Subcutaneous adipose tissue (tissue), 4 donors: ENCODE results near the gene DLGAP4. TPM values are rescaled to one million over a fixed set of nuclear protein-coding genes. Genes with fewer than 3 reads are reported as not detected.

Source experiments
- total RNA-seq, 4 donors: library from RNA; depleted of rRNA; stranded (reverse); fragments of >200 nt; gene quantifications; one replicate each; pipeline ENCODE4 v1.1.0, GENCODE V29; 2016
- TF ChIP-seq, protein P1 (sequence below): fragments of 450-650 bp; IDR thresholded peaks from one replicate; pipeline ENCODE4 v1.5.1; 2016; ENCODE audit warnings: low read depth, mild to moderate bottlenecking, control low read depth, antibody characterized with exemption, moderate library complexity

The DLGAP4 gene
- total RNA-seq, 4 donors from 2014 or later = 25.8 to 47.4 (median 38.9) TPM

DNA sequence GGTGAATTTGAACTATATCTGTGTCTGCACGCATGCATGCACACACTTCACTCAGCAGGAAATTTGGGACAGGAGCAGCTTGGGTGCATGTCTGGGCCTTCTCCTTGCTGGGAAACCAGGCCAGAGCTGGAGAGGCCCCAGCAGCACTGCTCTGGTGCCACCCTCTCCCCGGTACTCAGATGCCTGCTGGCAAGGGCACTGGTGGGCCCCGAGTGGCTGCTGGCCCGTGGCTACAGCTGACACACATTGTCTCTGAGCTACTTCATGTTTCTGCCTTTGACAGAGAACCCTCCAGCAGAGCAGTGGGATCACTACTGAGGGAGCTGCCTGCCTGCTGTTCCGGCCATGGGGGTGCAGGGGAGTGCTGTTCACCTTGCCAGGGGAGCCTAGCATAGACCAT lies 37.5 kb downstream of the DLGAP4 start:
- TF ChIP-seq, protein P1, sequence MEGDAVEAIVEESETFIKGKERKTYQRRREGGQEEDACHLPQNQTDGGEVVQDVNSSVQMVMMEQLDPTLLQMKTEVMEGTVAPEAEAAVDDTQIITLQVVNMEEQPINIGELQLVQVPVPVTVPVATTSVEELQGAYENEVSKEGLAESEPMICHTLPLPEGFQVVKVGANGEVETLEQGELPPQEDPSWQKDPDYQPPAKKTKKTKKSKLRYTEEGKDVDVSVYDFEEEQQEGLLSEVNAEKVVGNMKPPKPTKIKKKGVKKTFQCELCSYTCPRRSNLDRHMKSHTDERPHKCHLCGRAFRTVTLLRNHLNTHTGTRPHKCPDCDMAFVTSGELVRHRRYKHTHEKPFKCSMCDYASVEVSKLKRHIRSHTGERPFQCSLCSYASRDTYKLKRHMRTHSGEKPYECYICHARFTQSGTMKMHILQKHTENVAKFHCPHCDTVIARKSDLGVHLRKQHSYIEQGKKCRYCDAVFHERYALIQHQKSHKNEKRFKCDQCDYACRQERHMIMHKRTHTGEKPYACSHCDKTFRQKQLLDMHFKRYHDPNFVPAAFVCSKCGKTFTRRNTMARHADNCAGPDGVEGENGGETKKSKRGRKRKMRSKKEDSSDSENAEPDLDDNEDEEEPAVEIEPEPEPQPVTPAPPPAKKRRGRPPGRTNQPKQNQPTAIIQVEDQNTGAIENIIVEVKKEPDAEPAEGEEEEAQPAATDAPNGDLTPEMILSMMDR = no peak

DNA sequence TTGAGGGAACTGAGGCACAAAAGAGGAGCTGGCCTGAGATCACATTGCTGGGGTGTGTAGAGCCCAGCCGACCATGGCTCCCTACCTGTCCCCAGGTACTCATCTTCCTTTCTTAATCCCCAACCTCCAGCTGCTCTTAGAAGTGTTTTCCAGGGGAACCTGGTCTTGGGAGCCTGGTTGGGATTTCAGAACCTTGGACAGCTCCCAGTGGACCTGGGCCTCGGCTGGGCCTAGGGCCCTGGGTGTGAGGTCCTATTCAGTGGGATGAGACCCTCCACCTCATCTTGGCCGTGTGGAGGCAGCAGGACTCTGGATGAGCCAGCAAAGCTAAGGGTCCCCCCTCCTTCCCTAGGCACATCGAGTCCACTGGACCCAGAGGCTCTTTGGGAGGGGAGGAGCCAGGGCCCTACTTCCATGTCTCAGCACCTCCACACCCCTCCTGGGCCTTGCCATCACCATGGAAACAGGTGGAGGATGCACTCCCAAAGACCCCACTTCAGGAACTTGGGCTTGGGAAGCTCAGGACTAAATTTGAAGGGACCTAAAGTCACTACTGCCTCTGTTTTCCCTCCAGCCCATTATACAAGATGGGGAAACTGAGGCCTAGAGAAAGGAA lies 38.5 kb downstream of the DLGAP4 start:
- TF ChIP-seq, protein P1 = no peak

DNA sequence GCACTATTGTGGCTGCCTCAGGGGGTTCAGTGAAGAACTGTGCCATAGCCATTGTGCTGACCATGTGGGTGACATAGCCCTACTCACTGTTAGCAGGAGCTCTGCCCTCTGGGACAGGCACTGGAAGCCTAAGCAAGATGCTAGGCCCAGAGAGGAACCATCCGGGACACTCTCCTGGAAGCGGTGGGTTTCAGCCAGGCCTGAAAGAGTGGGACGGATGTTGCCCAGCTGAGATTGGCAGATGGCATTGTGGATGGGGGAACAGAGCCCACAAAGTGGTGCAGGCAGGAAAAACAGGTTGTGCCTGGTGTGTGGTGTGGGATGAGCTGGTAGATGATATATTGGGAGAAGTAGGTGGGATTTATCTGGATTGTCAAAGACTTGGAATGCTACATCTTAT lies 40.1 kb downstream of the DLGAP4 start:
- TF ChIP-seq, protein P1 = no peak

DNA sequence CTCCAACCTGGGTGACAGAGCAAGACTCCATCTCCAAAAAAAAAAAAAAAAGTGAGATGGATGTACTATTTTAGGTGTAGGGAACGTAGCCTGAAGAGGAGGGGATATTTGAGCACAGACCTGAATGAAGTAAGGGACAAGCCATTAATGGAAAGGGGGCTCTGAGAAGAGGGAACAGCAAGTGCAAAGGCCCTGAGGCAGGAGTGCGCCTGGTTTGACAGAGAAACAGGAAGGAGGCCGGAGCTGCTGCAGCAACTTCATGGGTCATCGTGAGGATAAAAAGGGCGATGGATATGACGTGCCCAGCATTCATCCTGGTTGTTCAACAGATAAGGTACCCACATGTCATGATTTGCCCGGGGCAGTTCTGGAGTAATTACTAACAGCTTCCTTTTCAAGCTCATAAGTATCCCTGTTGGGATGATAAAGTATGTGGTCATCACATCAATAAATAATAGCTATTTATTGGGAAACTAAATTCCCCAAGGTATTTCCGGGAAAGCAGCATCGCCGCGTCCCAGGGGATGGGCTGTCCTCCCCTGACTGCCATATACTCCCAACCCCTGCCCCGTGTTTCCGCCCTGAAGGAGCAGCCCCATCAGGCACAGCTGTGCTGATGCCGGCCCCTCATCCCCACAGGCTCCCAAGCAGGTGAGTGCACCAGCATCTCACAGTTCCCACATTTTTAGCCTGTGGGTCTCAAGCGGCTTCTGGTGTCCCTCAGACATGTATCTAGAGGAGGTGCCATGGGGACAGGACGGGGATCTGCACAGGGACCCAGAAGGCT lies 43.4 kb downstream of the DLGAP4 start:
- TF ChIP-seq, protein P1 = no peak

DNA sequence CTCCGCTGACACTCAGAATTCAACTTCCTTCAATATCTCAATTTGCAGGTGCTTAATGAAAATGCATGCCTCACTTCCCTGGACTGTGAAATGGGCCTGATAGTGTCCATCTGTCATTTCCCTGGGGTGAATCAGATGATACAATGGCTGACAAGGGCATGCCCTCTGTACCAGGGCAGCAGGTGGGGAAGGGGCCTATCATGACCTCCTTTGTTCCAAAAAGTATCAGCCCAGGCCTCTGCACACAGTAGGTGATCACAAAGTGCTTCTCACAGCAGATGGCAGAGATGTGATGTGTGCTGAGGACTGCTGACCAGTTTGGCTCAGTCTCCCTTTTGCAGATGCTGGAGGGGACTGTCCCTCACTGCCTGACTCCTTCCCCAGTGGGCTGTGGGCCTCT lies 44.3 kb downstream of the DLGAP4 start:
- TF ChIP-seq, protein P1 = no peak

DNA sequence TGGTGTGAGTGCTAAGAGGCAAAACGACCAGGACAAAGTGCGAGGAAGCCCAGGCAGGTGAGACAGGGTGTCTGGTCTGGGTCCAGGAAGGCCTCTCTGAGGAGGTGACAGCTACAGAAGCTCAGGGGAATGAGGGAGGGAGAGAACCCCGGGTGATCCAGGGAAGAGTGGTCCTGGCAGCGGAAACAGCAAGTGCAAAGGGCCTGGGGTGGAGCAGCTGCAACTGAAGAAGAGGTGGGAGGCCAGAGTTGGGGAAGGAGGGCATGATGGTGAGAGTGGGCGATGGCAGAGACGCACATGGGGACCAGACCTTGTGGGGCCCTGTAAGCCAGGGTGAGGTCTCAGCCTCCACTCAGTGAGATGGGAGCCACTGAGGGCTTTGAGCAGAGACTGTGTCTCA lies 45.8 kb downstream of the DLGAP4 start:
- TF ChIP-seq, protein P1 = no peak

DNA sequence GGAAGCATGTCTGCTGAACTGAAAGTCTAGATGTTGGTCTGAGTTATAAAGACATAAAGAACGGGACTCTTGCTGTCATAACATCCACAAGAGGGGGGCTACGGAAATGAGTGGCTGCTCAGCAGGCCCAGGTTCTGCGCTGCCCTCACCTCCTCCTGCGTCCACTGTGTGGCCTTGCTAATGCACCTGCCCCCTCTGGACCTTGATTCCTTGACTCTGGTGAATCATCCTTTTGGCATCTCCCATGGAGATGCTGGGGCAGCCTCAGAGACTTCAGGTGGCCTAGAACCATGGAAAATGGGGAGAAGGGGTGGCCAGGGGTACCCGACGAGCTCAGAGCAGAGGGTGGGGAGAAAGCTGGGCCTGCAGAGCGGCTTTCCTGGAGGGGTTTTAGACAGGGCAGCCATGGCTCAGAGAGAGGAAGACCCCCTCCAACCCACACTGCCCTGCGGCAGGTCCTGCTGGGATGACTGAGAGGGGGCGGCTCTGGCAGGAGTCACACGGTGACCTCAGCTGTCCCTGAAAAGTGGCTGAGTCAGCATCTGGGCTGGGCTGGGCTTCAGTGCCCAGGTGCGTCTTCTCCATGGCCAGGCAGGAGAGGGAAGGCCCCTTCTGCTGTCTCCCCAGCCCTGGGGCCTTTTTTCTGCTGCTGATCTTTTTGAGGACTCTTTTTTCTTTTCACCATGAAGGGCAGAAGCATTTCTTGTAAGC lies 46.9 kb downstream of the DLGAP4 start:
- TF ChIP-seq, protein P1 = no peak
